ENCODE measurements around the gene TEP1.

GRCh38 chr14:20428802-20429201 lies 15.5 kb upstream of the TEP1 start:
- no peak for TF ChIP-seq CTCF (IDR thresholded peaks at IDR 0.05; ENCODE audit: insufficient read depth, low read length, poor library complexity, severe bottlenecking)
- no peak for TF ChIP-seq EZH2phosphoT487 (conservative IDR thresholded peaks at IDR 0.05; ENCODE audit: low read length)

Data from SU-DHL-6 (cell line).